ENCODE results near the gene NFYA. TPM values are rescaled to one million over a fixed set of nuclear protein-coding genes. Genes with fewer than 3 reads are reported as not detected.

Gene NFYA
- total RNA-seq, 1 donor from 2014 or later = 12.1 TPM

DNA sequence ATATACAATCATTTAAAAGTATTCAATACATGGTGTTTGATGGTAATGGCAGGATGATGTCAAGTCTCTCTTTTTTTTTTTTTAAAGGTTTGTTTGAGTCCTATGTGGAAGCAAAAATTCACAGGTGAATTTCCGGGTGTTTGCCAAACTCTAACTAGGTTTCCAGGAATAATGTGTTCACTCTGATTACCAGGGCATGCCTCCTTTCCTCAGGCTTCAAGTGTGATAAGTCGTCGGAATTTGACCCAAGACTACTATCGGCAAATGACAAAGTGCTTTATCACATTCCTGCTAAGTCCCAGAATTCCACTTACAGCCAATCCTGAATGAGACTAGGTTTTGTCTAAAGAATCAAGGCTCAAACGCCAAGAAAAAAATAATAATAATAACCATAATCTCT is 7.9 kb upstream of the NFYA start:
- no peak for DNase-seq
- intact Hi-C loops (cut with micrococcal nuclease) = no loop called here
- ATAC-seq = no peak

DNA sequence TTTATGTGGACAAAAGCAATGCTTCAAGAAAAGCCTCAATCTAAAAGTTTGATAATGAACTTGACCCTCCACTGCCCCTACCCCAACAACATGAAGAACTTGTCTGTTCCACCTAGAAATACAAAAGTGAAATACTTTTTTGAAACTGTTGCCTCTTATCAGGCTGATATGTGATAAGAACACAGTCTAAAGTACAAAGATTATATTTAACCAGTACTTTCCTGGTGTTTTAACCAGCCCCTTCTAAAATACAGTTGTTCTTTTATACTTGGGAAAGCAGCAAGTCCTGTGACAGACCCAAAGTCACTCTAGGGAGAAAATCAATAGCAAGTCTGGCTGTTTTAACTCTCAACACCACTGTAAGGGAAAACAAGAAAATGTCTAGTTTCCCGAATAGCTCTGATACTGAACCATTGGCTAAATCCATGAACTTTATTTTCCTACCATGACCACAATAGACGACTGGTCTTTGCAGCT is 7.2 kb upstream of the NFYA start:
- no peak for DNase-seq
- no peak for ATAC-seq
- intact Hi-C loops (cut with micrococcal nuclease) = no loop called here

DNA sequence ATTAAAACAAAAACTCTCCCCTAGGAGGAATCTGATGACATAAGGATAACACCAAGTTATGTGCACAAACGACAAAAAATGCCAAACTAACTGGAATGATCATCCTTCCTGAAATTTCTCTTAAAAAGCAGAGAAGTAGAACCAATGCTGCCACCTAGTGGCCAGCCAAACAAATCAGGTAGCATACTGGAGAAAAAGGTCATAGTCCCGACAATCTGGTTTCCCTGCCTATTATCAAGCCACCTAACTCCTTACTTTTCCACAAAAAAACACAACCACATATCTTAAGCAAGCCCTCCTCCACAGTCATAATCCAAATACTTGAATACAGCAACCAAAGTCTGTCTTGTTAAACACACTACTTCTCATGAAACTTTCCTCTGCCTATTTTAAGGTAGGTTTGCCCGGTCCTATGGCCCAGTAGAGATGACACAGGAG is 5.9 kb upstream of the NFYA start:
- DNase-seq = peak; percentile 75
- intact Hi-C loops (cut with micrococcal nuclease) = no loop called here
- no peak for ATAC-seq

DNA sequence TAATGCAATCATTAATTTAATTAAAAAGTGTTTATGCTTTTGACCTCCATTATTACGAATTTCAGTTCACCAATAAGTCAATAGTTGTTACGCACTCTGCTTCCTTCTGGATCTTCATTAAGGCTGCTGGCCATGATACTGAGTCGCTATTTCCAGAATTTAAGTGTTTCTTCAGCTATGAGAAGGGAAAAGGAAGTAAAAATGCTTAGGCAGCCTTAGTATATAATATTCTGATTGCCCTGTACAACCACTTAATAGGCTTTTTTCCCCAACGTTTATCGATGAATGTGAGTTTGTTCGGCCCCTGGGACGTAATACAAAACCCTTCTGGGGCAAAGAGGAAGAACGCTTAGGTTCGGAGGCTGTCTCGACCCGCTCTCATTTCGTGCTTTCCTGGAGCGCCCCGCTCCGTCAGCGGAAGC is 1.3 kb upstream of the NFYA start:
- peak; percentile 86 for DNase-seq
- intact Hi-C loops (cut with micrococcal nuclease) = no loop called here
- no peak for ATAC-seq

DNA sequence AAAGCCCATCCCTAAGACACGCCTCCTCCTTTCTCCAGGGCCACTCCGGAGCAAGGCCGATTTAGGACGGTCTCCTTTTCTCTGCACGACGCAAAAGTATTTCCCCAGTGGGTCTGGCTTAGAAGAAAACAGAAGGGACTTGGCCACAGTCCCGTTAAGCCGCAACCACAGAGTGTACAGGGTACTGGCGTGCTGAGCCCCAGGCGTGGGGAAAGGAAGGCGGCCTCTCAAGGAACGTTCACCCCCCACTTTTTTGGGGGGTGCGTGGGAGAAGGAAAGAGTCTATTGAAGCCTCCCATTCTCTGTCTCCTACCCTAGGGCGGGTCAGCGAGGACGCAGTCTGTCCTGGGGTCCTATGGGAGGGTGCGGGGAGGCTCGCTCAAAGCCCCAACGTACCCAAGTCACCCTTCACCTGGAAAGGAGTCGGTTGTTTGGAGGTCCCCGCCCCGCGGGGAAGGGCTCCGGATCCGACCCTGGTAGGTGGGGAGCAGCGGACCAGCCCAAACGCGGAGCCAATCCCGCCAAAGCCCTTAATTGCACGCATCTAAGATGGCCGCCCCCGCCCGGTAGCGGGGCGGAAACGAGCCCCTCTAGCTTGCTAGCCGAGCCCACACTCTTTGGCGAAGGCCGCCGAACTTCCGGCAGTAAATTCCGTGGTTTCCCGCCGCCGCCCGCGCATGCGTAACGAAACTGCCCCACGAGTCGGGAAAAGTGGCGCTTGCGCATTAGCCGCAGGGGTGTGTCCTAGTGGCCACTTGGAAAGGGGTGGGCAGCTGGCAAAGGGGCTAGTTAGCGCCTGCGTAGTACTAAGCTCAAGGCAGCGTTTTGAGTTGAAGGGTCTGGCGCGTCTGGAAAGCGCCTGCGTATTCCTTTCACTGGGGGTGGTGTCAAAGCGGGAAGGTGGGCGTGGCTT is 595 bp upstream of the NFYA start, which contains the start of gene OARD1:
Gene OARD1 (minus strand): TSS at position 434 of the 913 bp plus-strand sequence. CDS start 722 bp downstream, outside the sequence.
- DNase-seq = peak; percentile 100
- intact Hi-C loops (cut with micrococcal nuclease) = no loop called here
- peak; percentile 82 for ATAC-seq

DNA sequence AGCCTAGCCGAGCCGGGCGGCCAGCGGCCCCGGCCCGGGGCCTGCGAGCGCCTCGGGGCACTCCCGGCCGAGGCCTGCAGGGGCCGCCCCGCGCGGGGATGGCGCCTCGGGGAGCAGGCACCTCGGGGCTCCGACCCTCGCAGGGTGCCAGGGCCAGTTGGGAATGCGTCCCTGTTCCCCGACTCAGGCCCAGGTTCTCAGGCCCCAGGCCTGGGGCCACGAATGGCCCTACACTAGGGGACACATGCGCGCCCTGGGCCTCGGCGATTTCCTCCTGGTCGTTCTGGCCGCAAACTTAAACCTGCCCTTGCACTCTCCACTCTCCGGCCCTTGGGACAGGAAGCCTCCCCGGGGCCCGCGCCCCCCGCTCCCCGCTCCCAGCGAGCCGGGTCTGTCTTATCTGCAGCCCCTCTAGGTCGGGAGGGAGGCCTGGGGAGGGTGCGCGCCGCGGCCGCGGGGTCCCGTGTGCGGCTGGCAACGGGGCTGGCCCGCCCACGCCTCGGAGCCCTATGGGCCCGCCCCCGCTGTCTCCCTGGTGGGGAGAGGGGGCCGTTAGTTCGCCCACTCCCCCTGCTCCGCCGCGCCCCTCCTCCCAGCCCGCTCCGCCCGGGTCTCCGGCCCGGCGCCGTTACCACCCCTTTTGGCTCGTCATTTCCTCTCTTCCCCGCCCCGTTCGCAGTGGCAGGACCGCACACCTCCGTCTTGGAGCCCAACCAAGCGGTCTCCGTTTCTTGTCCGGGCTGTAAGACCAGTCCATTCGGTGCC is 611 bp downstream of the NFYA start:
- DNase-seq (peak; percentile 88), ATAC-seq (peak; percentile 39)

DNA sequence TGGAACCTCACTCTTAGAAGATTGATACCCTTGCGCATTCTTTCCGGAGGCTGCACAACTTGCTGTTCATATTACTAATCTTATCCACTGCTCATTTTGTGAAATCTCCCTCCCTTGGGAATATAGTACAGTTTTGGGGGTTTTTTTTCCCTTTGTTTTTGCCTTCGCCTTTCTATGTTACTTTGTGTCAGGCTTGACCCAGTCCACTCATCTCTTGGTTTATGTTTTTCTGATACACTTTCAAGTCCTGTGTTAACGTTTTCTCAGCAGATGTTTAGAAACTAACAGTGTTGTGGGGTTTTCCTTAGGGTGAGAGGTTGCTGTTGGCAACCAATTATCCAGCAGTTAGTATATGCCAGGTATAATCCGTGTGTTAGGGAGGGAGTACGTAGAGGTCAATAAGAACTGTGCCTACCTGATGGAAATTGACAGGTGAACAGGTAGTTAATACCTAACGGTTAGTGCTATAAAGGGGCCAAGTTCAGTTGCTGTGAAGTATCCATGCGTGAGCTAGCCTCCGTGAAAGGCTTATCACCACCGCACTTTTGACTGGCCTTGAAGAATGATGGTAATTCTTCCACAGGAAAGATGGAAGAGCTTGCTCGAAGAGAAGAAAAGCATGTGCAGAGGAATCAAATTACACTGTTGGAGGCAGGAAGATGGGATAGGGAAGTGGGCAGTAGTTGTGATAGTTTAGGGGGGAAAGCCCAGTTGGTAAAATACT is 1.4 kb downstream of the NFYA start:
- intact Hi-C loops (cut with micrococcal nuclease) = no loop called here
- ATAC-seq = no peak
- DNase-seq = no peak

More for the DNA sequence above, 611 bp downstream of the NFYA start:
- intact Hi-C loops (cut with micrococcal nuclease) = no loop called here

DNA sequence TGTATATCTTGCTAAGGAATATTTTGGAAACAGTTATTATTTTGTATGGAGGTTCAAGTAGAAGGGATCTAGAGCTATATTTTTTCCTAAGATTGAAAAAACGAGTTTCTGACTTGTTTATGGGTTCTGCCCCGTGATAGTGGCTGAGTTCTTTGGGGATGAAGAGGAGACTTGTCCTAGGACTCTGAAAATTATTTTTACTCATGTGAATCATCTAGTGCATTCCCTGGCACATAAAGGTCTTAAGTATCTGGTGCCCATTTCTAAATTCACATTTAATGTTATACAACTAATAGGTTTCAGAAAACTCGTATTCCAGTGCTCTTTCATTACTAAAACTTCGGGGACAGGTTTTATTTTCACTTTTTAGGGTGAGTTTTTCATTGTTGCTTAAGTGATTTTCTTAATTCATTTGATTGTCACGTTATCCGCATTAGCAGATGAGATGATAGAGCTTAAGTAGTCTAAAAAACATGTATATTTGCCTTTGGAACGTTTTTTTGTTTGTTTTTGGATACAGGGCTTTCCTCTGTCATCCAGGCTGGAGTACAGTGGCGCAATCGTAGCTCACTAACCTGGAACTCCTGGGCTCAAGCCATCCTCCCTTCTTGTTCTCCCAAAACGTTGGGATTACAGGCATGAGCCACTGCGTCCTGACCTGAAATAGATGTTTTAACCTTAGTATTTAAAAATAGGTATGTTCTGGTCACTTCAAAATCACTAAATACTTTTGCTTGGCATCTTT is 2.1 kb downstream of the NFYA start:
- ATAC-seq (no peak), DNase-seq (no peak)

DNA sequence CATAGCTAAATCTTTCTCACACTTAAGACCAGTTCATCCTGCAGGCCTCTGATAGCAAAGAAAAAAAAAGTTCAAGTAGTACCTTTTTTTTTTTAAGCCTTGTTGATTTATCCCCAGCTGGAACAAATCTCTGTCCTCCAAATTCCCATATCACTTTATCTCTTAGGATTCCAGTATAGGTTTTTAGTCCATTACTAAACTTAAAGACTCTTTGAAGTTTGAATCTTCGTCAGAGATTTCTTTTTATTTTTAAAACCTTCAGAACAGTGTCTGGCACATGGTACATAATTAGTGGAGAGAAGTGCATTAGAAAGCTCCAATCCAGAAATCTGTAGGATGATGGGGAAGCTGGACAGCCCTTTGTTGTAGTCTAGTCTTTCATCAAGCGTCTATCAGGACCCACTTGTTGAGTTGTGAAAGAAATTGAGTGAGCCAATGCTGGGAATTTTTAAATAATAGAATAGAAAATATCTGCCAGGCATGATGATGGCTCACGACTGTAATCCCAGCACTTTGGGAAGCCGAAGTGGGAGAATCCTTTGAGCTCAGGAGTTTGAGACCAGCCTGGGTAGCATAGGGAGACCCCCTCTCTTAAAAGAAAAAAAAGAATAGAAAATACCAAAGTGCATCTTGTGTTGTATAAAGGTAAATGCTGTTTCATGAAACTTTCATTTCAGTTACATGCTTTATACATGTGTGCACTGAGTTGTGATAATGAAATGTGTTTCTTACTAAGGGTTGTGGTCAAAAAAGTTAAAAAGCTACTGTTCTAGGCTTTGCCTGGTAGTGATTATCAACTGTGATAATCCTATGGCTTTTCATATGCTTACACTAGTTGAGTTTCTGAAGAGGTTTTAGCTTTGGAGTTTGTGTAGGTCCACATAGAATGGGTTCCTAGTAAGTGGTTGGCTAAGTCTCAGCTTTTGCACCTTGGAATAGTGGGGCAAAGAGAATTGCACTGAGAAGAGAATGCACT is 3.2 kb downstream of the NFYA start:
- ATAC-seq (no peak), DNase-seq (no peak)
- intact Hi-C loops (cut with micrococcal nuclease) = no loop called here

More for the DNA sequence above, 2.1 kb downstream of the NFYA start:
- intact Hi-C loops (cut with micrococcal nuclease) = no loop called here

DNA sequence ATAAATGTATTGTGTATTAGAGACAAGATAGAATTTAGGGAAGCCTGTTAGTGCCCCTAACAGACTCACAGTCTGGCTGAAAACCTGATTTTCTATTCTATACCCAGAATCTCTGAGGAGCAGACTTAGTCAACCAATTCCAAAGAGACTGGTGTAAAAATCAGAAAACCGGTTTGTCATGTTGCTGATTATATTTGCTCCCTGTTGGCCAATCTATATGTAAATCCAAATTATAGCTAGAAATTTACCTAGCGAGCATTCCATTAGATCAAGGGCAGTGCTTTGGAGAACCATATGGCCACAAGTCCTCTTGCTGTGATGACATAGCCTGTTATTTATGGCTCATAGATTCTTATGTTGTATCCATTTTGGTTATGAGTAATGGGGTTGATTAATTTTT is 4.8 kb downstream of the NFYA start:
- DNase-seq = no peak
- no peak for ATAC-seq
- intact Hi-C loops (cut with micrococcal nuclease) = no loop called here

DNA sequence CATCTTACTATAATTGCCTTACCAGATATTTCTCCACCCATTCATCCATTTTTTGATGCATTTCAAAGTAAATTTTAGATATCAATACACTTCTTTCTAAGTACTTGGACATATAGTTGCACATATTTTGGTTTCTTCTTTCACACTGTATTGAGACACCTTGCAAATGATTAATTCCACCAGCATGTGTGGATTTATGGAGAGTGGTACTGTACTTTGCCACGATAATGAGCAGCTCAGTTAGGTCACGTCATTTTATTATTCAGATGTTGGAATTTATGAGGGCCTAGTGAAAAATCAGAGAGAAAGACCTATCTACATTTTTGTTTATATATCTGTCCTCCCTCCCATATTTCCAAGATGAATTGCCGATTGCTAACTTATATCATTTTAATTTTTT is 5.3 kb downstream of the NFYA start:
- ATAC-seq (no peak), DNase-seq (no peak)
- intact Hi-C loops (cut with micrococcal nuclease) = no loop called here

DNA sequence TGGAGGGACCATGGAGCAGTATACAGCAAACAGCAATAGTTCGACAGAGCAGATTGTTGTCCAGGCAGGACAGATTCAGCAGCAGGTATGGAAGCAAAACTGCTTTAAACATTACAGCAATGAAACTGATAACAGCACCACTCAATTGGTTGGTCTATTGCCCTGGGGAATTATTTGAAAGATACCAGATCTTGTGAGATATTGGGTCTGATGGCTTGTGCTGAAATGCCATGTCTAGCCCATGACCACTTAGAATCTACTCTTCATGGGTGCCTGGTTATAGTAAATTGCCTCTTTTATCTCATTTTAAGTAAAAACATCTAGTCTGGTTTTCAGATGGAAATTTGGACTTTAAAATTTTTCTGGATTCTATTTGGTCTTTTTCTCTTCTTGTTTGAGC is 6.3 kb downstream of the NFYA start:
- intact Hi-C loops (cut with micrococcal nuclease) = no loop called here
- no peak for ATAC-seq

DNA sequence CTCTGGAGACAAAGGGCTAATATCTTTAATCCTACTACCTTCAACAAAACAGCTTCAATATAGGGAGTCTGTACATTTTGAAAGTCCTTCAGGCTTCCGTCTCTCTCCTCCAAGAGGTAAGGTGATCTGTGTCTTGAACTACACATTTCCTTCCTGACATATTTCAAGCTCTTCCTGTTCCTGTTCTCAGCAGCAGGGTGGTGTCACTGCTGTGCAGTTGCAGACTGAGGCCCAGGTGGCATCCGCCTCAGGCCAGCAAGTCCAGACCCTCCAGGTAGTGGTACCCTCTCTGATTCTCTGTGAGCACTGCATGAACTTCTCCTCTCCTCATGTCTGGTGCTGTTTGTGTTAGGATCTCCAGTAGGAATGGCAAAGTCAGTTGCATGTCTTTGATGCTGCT is 7.8 kb downstream of the NFYA start:
- no peak for DNase-seq
- intact Hi-C loops (cut with micrococcal nuclease) = no loop called here
- ATAC-seq = no peak

More for the DNA sequence above, 6.3 kb downstream of the NFYA start:
- DNase-seq = no peak

DNA sequence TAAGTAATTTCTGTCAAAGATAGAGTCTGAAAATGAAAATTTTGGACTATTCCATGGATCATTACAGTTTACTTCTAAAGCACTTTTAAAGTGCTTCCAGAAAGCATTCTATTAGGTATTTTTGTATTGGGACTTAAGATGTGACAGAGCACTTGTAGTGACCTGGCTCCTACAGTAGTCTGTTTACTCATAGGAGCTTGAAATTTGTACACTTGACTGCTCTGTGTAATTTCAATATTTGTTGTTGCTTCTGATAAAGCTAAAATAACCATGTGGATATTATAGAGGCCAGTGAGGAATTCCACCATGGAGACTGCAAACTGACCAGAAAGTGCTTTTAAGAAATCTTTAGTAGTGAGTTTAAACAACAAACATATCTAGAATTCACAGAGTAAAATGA is 10.3 kb downstream of the NFYA start:
- intact Hi-C loops (cut with micrococcal nuclease) = no loop called here
- no peak for DNase-seq
- ATAC-seq = no peak

DNA sequence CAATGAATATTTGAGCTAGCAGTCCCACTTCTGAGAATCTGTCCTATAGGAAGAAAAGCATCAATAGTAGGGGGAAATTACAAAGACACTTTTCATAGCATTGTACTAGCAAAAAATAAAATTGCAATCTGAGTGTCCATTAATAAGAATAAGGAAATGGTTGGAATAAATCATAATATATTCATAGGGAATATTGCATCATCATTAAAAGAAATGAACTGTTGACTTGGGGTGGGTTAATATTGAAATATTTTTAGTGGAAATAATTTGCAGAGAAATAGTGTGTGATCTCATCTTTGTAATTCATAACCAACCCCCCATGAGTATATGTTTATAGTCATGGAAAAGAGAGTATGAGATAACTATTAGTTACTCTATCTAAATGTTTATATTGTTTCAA is 12.4 kb downstream of the NFYA start:
- no peak for DNase-seq
- intact Hi-C loops (cut with micrococcal nuclease) = no loop called here
- ATAC-seq = no peak

DNA sequence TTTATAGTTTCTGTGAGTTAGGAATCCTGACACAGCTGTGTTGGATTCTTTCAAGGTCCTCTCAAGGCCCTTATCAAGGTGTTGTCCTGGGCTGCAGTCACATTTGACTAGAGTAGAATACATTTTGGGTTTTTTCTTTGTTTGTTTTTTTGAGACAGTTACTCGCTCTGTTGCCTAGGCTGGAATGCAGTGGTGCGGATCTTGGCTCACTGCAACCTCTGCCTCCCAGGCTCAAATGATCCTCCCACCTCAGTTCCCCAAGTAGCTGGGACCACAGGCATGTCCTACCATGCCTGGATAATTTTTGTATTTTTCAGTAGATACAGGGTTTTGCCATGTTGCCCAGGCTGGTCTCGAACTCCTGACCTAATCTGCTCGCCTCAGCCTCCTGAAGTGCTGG is 15.7 kb downstream of the NFYA start:
- no peak for ATAC-seq
- intact Hi-C loops (cut with micrococcal nuclease) = no loop called here
- no peak for DNase-seq

DNA sequence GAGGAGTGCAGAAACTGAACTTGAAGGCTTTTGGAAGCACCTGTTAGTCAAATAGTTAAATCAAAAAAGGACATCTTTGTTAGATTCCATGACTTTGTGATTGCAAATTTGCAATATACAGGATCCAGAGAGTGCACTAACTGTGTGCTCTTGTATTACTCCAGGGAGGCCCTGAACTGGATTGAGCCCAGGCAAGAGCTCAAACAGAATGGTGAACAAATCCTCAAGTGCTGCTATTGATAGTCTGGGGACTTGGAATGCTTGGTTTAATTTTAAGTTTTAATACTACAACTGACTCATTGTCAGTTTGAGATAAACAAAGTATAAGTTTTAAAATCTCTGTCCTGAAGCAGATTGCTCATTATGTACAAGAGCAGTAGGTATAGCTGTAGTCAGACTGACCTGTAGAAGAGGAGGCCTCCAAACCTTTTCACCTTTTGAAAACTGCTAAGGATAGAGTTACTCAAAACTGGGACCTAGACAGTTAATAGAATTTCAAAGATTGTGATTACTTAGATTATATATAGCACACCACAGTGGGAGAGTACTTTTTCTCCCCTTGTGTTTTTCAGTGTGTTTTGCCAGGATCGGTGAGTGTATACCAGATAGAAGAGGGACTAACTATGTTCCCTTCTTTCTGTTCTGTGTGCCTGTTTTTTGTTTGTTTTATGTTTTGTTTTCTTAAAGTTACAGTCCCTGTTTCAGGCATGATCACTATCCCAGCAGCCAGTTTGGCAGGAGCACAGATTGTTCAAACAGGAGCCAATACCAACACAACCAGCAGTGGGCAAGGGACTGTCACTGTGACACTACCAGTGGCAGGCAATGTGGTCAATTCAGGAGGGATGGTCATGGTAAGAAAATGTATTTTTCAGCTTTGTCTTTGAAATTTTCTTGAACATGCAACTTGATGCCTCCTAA is 18.3 kb downstream of the NFYA start:
- ATAC-seq (peak; percentile 53), DNase-seq (no peak)
- intact Hi-C loops (cut with micrococcal nuclease) = no loop called here

All from left ventricle myocardium superior (tissue), 1 donor.